NCI-H510A (cell line): ENCODE data around the gene SLC6A1.

Source experiments
- DNase-seq: peaks from one replicate; lab custom pipeline; 2025; lab: John Stamatoyannopoulos, UW

SLC6A1 gene

DNA sequence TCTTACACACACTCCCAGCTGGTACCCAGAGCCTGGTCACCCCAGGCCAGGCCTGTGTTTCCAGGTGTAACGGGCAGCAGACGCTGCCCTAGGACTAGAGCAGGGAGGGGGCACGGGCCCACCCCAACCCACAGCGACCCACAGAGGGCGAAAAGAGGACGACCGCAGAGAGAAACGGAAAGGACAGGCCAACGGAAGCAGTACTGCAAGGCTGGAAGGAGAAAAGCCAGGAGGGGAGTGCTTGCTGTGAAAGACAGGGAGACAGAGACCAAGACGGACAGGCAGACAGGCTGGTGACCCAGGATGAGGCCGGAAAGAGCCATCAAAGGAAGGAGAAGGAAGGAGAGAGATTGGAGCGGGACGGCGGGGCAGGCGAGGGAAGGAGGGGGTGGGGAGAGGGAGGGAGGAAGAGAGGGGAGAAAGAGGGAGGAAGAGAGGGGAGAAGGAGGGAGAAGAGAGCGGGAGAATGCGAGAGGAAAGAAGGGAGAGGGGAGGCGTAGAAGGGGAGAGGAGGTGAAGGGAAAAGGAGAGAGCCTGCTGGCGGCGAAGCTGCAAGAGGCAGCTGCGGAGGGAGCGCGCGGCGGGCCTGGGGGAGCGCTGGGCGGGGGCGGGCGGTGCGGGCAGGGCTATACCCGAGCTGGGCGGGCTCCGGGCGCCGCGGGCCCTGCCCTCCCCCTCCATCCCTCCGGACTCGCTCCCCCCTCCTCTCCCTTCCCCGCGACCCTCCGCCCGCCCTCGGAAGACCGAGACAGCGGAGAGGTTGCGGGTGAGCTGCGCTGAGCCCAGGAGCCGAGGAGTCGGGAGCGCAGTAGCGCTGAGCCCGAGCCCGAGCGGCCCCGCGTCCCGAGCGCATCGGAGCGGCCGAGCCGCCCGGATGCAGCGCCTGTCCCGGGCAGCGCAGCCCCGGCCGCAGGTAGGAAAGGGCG lies at the start of gene SLC6A1:
SLC6A1 (plus strand) TSS at position 732 of the 926 bp plus-strand sequence. CDS start 24,464 bp downstream, outside the sequence.
- no peak for DNase-seq

DNA sequence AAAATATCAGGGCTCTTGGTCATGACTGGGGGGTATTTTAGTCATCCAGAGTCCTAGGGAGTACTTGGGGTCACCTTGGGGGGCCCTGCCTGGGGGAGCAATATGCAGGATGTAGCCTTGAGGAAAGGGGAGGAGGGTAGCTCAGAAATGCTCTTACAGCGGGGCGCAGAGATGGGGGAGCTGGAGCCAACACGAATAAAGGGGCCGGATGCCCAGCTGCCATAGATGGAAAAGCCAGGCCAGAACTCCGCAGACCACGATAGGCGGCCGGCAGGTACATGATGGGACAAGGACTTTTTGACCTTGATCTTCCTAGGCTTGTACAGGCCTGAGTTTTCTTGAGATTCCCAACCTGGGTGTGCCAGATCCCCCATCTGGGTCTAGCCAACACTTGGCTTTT lies 47.7 kb upstream of the SLC6A1 start:
- no peak for DNase-seq

DNA sequence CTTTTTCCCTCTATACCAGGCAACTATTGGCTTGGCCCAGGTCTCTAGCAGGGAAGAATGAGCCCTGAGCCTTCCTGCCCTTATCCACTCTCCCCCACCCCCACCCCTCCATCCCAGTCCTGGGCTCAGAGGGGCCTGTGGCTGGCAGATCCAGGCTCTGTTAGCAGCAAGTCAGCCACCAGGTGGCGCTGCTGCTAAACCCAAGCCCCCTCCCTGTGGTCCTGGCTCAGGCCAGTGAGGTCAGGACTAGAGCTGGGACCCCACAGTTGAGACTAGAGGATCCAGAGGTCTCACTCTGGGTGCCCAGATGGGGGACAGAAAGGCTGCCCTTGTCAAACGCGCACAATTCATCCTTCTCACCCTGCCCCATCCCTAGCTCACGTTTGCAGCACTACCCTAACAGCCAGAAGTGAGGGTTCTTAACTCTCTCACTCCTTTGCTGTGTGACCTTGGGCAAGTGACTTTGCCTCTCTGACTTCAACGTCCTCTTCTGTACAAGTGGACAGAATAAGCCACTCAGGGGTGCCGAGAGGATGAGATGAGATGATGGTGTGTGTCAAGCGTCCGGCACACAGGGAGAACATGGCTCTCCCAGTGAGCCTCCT lies 46.8 kb upstream of the SLC6A1 start:
- DNase-seq, result no peak

DNA sequence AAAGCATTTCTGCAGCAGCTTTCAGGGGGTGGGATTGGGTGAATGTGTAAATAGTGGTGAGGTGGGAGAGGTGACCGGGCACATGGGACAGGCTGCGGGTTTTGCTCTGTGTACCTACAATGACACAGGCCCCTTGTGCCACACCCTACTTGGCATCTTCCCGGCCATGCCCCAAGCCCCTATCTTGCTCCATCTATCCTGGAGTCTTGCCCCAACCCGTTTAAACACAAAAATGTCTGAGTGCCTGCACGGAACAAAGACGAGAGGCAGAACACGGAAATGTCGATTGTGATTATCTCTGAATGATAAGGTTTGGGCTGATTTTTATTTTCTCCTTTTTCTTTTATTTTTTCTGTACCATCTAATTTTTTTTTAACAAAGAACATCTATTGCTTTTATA lies 46.0 kb upstream of the SLC6A1 start:
- DNase-seq, result no peak

DNA sequence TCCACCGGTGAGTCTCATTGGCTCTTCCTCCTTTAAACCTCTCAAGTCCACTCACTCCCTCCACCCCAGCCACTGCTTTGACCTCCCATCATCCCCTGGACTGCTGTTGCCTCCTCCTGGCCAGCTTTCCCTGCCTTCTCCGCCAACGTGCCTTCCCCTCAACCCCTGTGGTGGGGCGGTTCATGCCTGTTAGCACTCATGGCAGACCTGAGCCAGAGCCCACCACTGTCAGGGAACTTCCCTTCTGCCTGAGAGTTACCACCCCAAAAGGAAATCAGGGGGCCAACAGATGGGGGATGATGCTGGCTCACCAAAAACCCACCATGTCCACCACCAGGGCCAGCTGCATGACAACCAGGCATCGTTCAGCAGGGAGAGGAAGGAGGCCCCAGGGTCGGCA lies 44.2 kb upstream of the SLC6A1 start:
- no peak for DNase-seq

DNA sequence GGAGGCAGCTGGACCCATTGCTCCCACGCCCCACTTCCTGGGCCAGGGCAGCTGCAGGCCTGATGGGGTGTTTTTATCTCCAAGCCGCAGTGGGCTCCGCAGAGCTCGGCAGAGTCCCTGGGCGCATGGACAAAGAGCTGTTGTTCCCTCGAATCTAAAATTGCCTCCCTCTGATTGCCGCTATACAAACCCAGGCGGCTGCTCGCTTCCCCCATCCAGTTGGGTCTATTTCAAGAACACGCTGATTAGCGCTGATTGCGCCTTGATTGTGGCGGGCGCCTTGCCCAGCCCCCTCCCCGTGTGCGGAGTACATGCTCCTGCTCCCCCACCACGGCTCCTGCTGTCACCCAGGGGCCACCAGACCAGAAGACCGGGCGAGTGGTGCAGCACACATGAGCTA lies 43.4 kb upstream of the SLC6A1 start:
- no peak for DNase-seq

DNA sequence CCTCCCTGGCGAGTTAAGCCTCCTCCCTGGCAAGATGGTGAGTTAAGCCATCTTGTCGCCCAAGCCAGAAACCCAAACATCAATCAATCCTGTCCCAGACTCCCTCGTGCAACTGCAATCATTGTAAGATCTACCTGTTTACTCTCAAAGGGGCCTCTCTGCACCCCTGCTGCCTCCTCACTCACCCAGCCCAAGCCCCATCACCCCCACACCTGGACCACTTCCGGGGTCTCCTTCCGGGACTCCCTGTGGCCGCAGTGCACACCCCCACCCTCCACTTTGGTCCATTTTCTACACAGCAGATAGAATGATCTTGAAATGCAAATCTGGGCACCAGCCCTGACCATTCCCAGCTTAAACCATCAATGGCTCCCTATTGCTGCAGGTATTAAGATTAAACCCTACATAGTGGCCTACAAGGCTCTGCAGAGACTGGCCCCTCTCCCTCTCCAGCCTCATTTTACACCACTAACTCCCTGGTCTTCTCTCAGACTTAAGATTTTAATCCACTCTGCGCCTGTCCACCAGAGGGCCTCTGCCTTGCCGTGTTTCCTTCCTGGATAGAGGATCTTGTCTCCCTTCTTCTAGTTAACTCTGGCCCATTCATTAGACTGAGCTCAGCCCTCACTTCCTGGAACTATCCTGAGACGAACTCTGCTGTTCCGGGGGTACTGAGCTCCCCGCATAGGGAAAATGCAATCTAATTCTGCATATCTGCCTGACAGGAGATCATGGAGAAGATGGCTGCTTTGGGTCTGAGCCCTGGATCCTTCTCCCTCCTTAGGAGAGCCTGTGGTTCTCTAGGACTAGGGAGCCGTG lies 41.9 kb upstream of the SLC6A1 start:
- DNase-seq, result no peak

DNA sequence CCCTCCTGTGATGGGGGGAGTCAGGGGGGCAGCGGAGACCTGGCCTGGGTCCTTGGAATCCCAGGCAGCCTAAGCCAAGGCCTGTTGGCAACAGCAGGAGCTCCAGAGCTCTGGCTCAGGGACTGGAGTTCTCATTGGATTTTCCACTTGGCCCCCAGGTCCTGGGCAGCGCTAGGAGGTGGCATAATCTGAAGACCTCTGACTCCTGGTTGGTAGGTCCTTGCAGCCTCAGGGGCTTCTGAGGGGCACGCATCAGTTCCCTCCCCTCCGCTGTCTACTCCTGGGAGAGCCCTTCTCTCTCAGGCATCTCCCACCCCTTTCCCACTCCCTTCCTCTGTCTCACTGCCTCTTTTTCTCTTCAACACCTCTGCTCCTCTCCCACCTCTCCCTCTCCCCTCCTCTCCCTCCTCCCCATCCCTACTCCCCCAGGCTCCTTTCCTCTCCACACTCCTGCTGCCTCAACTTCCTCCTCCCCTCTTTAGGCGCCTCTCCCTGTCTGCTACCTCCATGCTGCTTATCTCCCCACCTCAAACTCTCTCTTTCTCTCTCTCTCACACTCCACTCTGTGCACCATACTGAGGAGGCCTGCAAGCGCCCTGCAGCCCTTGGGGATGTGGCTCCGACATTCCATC lies 41.1 kb upstream of the SLC6A1 start:
- DNase-seq, result no peak

DNA sequence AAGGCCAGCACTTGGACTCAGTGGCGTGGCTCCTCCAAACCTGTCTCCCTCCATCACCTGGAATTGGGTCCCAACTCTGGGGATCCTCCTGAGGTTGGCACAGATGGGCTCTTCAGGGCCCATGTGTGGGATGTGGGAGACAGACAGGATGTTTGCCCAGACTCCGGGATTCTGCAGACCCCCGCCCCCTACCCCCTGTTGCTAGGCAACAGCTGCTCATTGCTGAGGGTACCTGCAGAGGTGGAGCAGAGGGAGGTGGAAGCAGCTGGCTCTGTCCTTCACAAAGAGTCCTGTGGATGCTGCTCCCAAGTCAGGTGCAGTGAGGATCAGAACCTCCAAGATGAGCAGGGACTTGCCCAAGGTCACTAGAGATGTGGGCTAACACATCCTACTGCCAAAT lies 40.0 kb upstream of the SLC6A1 start:
- no peak for DNase-seq

DNA sequence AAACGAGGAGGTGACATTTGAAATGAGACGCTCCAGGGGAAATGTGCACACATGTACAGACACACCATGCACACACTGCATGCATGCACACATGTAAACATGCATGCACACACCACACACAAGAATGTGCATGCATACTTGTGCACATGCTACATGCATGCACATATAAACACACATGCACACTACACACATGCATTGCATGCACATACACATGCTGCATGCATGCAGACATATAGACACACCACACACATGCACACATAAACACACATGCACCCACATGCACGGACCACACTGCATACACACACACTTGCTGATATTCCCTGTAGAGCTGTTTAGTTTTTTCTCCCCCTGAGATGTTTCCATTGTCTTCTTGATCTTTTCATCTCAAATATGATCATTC lies 37.8 kb upstream of the SLC6A1 start:
- no peak for DNase-seq

DNA sequence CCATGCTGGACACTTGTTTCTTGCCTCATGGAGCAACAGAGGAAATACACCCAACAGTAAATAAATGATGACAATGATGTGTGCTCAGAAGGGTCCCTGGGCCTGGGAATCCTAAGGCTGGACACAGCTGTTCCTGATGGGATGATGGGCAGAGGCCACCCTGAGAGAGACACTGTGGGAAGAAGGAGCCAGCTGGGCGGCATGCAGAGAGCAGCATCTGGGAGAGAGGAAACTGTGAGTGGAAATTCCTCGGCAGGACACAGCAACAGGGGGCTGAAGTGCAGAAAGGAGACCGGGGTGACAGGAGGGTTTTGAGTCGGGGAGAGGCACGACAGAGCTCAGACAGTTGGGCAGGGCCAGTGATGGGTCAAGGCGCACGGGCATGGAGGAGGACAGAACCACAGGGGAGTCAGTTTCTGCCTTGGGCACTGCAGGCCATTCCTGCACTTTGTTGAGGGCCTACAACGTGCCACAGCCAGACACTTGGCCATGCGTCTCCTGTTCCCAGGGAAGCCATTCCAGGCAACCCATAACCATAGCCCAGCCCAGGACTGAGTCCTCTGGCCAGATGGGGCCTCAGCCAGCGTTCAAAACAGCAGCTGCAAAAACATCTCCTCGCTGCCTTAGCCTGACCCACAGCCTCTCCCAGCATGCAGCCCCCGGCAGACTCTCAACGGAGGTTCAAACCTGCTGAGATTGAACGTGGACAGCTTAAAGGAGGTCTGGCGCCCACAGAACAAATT lies 36.7 kb upstream of the SLC6A1 start:
- DNase-seq, result no peak

DNA sequence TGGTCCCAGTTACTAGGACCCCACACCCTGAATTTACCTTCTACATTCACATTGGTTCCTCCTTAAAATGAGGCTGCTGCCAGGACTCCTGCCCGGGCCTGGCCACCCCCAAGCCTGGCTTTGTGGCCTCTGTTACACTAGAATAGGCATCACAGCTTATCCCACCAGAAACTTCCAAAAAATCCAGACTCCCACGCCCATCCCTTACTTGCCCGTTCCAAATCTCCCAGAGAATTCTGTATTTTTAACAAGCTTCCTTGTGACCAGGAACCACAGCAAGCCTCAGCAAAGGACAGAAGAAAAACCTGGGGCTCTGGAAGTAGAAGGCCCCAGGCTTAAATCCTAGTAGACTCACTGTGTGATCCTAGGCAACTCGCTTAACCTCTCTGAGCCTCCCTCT lies 36.0 kb upstream of the SLC6A1 start:
- no peak for DNase-seq

DNA sequence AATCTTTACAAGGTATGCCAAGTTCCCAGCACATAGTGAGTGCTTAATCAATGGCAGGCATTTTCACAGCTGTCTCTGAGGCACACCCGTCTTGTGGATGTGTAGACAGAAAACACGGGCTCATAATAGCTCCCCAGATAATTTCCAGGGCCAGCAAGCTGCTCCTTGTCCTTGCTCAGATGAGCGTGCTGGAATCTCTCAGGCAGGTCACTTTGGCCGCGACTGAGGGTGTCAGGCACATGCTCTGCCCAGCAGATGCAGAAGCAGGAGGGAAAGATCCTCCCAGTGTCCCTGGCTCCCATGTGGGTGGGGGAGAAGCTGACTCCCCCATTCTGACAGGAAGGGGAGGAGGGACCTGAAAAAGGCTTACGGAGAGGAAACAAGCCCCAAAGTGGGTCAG lies 35.6 kb upstream of the SLC6A1 start:
- no peak for DNase-seq

DNA sequence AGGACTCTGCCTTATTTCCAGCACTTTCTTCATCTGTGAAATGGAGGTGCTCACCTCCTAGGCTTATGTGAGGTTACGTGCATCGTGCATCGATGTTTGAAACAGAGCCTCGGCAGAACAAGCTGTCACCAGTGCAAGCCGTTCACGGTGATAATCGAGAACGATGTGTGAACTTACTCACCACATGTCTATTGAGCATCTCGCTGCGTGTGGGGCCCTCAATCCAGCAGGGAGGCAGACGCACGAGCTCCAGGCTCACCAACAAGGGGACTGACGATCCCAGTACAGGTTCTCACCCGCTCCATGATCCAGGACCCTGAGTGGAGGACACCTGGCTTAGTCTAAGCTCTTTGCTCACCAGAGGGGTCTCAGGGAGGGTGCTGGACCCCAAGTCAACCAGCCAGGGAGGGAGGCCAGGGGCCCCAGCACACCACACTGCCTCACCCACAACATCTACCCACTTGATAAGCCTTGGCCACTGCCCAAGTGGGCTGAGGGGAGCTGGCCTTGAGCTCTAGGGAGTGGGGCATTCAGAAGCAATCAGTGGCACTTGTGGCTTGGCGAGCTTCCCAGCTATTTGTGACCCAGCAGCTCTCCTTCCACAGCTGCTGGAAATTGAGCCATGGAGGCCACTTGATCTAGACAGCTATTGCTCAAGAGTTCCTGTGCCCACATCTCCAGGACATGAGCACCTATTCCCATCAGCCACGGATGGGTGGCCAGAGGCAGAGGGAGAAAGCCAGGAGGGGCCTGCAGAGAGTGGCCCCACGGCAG lies 34.4 kb upstream of the SLC6A1 start:
- DNase-seq, result no peak

DNA sequence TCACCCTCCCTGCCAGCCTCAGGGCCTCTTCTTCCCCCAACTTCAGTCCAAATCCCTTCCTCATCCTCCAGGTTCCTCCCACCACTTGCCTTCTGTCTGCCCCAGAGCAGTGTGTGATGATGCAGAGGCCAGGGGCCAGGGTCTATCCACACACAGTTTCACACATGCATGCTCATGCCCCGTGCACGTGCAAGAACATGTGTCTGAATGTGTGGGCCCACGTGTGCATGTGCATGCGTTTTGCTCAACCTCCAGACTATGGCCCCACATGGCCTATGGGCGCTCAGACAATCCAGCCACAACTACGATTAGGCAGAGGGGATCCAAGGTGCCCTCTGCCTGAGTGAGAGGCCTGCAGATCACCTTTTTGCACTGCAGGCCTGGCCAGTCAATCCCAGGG lies 32.3 kb upstream of the SLC6A1 start:
- DNase-seq, result no peak

DNA sequence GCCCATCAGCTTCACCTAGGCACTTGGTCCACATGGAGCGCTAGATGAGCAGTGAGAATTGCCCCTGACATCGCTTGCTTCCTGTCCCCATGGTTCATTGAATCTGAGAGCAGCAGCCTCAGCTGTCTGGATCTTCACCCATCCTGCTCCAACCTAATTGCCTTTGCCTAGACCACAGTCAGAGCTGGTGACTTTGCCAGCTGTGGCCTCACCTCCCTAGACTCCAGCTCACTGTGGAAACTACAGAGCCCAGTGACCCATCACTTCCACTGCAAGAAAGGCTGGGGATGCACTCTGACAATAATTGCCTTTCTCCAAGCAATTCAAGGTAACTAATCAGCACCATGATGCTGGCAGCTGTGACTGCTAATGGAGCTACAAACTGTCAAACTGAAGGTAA lies 30.6 kb upstream of the SLC6A1 start:
- no peak for DNase-seq

DNA sequence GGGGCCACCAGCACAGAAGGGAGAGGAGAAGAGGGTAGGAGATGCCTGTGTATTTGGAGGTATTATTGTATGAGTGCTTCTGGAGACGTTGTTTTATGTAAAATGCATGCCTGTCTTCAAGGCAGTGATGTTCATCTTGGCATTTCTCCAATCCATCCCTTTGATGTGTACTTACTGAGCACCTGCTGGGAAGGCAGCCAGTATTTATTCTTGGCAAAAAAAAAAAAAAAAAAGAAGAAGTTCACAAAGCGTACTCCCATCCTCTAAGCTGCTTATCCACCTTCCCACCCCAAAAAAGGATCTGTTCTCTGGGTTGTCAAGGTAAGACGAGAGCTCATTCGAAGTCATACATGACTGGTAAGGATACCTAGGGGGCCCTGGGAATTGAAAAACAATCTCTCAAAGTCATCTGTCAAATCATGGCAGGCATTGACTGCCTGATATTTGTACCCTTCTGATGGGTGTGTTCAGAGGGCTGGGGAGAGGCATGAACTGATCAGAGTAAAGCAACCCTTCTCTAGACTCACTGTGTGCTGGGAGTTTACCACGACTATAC lies 30.0 kb upstream of the SLC6A1 start:
- no peak for DNase-seq

DNA sequence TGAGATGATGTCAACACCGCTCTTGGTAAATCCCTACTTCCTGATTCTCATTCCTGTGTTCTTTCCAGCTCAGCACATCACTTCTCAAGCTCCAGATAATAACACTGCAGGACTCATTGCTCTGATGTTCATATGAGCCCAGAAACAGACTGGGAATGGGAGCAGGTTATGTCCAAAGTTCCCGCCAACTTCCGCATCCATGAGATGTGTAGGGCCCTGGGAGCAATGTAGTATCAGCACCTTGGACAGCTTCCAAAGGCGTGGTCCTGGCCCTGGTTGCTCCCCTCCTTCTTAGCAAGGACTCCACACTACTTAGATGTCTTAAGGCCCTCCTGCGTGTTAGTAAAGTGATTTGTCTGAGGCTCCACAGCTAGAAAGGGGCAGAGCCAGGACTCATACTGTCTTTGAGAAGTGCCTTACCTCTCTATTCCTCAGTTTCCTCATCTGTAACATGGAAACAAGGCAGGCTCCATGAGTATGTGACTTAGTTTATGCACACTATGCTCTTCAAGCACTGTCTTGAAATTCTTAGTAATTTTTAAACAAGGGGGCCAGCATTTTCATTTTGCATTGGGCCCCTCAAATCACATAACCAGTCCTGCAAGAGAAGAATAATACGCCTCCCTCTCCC lies 27.9 kb upstream of the SLC6A1 start:
- DNase-seq, result no peak

DNA sequence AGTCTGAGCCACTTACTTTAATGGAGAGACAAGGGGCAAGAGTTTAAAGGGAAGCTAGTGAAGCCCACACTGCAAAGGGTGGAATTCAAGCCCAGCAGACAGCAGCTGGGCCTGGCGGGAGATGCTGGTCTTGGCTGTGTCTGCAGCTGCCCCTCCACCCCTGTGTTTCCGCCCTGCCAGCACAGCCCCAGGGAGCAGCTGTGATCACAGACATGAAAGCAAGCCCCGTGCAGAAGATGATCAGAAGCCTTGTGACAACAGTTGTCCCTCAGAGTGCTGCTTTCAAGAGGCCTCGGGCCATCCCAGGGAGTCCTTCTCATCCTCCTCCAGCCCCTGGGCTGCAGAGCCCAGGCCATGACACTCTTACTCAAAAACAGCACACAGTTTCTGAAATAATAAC lies 24.1 kb upstream of the SLC6A1 start:
- DNase-seq, result no peak
